H1 (cell line): Measurements from ENCODE around the gene MMP25. TPM values are rescaled to one million over a fixed set of nuclear protein-coding genes. Genes with fewer than 3 reads are reported as not detected.
A peak's percentile ranks its signal among the peaks of the same experiment; 100 is the strongest.

Source experiments
- CHD1 ChIP-seq: IDR thresholded peaks from 2 replicates; pipeline ENCODE4 v1.6.1; 2012; ENCODE audit warnings: low read depth, low read length, improper control_type of control experiment
- HDAC6 ChIP-seq: IDR thresholded peaks from one replicate; pipeline ENCODE4 v1.7.1; 2012; ENCODE audit warnings: low read depth, mild to moderate bottlenecking, inconsistent platforms, low read length, moderate library complexity
- POLR2A ChIP-seq, 2 experiments: IDR thresholded peaks; 1 replicate in 1 of 2; 2 replicates in 1 of 2; pipeline ENCODE4 v1.6.1; 2011; ENCODE audit warnings: low read depth in 2 of 2, low read length in 2 of 2, mild to moderate bottlenecking in 2 of 2; ENCODE audit errors: control extremely low read depth in 1 of 2
- RFX5 ChIP-seq: IDR thresholded peaks from 2 replicates; pipeline ENCODE4 v1.6.1; 2011; ENCODE audit warnings: low read depth, low read length, improper control_type of control experiment, borderline replicate concordance
- SP1 ChIP-seq: IDR thresholded peaks from 2 replicates; pipeline ENCODE4 v1.6.1; 2011; ENCODE audit warnings: low read depth, low read length
- TAF1 ChIP-seq: IDR thresholded peaks from 2 replicates; pipeline ENCODE4 v1.6.1; 2011; ENCODE audit warnings: mild to moderate bottlenecking, low read depth, low read length
- TAF7 ChIP-seq: optimal IDR thresholded peaks from 2 replicates; pipeline ENCODE3; 2011; ENCODE audit warnings: low read depth, mild to moderate bottlenecking, inconsistent platforms, low read length, moderate library complexity, borderline replicate concordance
- polyA plus RNA-seq, 7 experiments: library from polyadenylated mRNA; depleted of rRNA in 3 of 7; stranded (reverse) in 5 of 7; unstranded in 2 of 7; fragments of >200 nt in 5 of 7; fragments of 200-250 nt in 2 of 7; gene quantifications; 1 replicate in 5 of 7; 2 replicates in 1 of 7; 4 replicates in 1 of 7; pipeline versions ENCODE4 v1.2.1 to v1.2.3, GENCODE V29; 2011 to 2013; ENCODE audit warnings: missing spikeins in 2 of 7, mixed read lengths in 2 of 7
- total RNA-seq: library from RNA; stranded (reverse); fragmentation: NEBNext Ultra II Directional; extraction: Animal tissue kit (Norgen Biotek cat#: 25700); gene quantifications from 2 replicates; pipeline ENCODE4 v1.2.1, GENCODE V29; 2021

MMP25 gene
- total and polyA plus RNA-seq, 2 of the 8 experiments (the other 6 are each of a cell fraction or from before 2014, with no cell fraction given) = 7.7 to 26.7 TPM

- no peak for TF ChIP-seq HDAC6
- TF ChIP-seq SP1 = peak; percentile 42; the same call in 1 of the 2 replicates
- TF ChIP-seq CHD1 = peak; percentile 64; the same call in 1 of the 2 replicates
- TF ChIP-seq POLR2A (IDR thresholded peaks at IDR 0.05; ENCODE audit: control extremely low read depth in 1 of 2, low read depth in 2 of 2, low read length in 2 of 2) = peak; percentile 84 to 87
- TF ChIP-seq TAF7 = peak; percentile 81
- TF ChIP-seq RFX5 = no peak
- TF ChIP-seq TAF1 = peak; percentile 89
Measured at GRCh38 chr16:3099732-3100499, 53.6 kb downstream of the MMP25 start (continued).
